HG03039 (cell line): ENCODE data around the gene NFIX.
"Not testable (repeated sequence)": the region's sequence is repeated elsewhere in the genome, so short reads cannot be mapped to it uniquely, and the experiment has no call there.

ENCODE experiments used
- ATAC-seq: cut with Tn5 transposase; IDR thresholded peaks from one replicate; pipeline ENCODE4 v1.9.1; 2021; ENCODE audit warnings: mild to moderate bottlenecking, moderate library complexity; ENCODE audit not compliant: unreplicated experiment

NFIX gene

GRCh38 chr19:12957389-12957952 is 37.8 kb upstream of the NFIX start:
- not testable (repeated sequence) for ATAC-seq

GRCh38 chr19:12959481-12959880 is 35.8 kb upstream of the NFIX start:
- ATAC-seq = no peak

- ATAC-seq = no peak
Measured at GRCh38 chr19:12965017-12965811, 30.1 kb upstream of the NFIX start.

GRCh38 chr19:12965812-12966135 is 29.5 kb upstream of the NFIX start:
- ATAC-seq = no peak

- no peak for ATAC-seq
Measured at GRCh38 chr19:12967907-12968306, 27.4 kb upstream of the NFIX start.

GRCh38 chr19:12969292-12969988 is 25.8 kb upstream of the NFIX start, which contains the start of gene DAND5:
DAND5 (plus strand) TSS chr19:12969576; CDS start chr19:12969661, 85 bp downstream.
- no peak for ATAC-seq

GRCh38 chr19:12970070-12970820 is 25.0 kb upstream of the NFIX start:
- ATAC-seq = no peak

- no peak for ATAC-seq
Measured at GRCh38 chr19:12973236-12973635, 22.0 kb upstream of the NFIX start.

- ATAC-seq = no peak
Measured at GRCh38 chr19:12974301-12975220, 20.7 kb upstream of the NFIX start.

- no peak for ATAC-seq
Measured at GRCh38 chr19:12975221-12975741, 20.0 kb upstream of the NFIX start.

GRCh38 chr19:12976109-12976508 is 19.2 kb upstream of the NFIX start:
- ATAC-seq = not testable (repeated sequence)

GRCh38 chr19:12979974-12980373 is 15.3 kb upstream of the NFIX start:
- ATAC-seq = no peak

- ATAC-seq = no peak
Measured at GRCh38 chr19:12982648-12983047, 12.6 kb upstream of the NFIX start.

- no peak for ATAC-seq
Measured at GRCh38 chr19:12983091-12983490, 12.2 kb upstream of the NFIX start.

- no peak for ATAC-seq
Measured at GRCh38 chr19:12983542-12984142, 11.6 kb upstream of the NFIX start.

- no peak for ATAC-seq
Measured at GRCh38 chr19:12984143-12984627, 11.1 kb upstream of the NFIX start.

- ATAC-seq = no peak
Measured at GRCh38 chr19:12984683-12985048, 10.6 kb upstream of the NFIX start.

GRCh38 chr19:12985049-12985776 is 10.1 kb upstream of the NFIX start:
- ATAC-seq = no peak

- ATAC-seq = no peak
Measured at GRCh38 chr19:12986726-12987125, 8.5 kb upstream of the NFIX start.
